Measurements from ENCODE around the gene HNRNPA2B1.

HNRNPA2B1 gene

DNA sequence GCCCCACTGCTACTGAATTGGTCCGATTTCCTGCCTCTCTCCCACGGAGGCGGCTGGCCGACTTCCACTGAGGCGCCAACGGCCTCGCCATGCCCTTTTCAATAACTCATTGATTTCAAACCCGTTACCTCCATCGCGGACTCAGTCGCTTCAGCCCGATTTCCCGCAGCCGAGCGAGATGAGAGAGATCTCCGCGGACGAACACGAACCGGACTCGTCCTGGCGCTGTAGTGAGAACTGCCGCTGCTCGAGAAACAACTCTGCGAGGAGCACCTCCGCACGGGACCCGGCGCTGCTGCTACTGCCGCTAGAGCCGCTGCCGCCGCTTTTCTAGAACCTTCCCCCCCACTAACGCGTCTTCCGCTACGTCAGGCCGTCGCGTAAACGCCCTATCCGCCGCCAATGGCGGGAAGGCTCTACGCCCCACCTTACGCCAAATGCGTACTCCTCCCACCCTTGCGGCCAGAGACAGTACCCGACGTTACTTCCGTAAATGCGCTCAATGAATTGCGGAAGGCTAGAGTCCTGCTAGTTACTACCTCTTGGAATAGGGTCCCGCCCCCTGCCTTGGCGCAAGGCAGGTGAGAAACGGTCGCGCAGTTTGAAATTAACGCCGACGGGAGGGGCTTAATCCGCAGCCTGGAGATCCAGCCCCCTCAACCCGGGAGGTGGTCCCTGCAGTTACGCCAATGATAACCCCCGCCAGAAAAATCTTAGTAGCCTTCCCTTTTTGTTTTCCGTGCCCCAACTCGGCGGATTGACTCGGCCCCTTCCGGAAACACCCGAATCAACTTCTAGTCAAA is at the start of gene HNRNPA2B1:
Gene HNRNPA2B1 (minus strand): TSS at position 303 of the 803 bp plus-strand sequence. CDS start 169 bp downstream, at position 134.
- peak; percentile 99 for DNase-seq (ENCODE audit: low read depth, low spot score)

DNA sequence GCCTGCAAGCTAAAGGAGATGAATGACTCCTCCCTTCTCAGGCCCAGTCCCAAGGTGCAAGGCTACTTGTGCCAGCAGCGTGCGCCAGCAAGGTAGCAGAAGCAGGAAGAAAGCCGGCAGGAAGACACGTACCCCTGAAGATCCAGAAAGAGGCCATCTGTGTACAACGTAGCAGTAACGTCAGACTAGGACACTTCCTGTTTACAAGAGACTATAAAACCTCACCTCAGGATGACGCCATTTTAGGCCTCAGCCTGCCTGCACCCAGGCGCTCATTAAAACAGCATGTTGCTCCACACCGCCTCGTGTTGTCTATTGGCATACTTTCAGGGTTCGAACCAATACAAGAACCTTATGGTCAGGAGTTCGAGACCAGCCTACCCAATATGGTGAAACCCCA is 49.7 kb upstream of the HNRNPA2B1 start:
- DNase-seq (ENCODE audit: low read depth, low spot score): no peak

DNA sequence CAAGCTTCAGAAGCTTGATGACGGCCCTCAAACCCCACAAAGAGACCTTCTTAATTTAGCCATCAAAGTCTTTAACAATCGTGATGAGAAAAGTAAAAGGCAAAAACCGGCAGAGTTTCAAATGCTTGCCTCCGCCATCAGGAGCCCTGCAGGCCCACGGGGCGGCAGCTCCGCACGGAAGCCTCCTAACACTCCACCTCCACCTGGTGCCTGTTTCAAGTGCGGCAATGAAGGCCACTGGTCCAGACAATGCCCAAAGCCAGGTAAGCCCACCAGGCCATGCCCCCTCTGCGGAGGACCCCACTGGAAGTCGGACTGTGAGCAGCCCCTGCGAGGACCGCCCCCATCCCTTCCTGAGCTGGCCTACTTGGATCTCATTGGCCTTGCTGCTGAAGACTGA is 44.6 kb upstream of the HNRNPA2B1 start:
- no peak for DNase-seq (ENCODE audit: low read depth, low spot score)

DNA sequence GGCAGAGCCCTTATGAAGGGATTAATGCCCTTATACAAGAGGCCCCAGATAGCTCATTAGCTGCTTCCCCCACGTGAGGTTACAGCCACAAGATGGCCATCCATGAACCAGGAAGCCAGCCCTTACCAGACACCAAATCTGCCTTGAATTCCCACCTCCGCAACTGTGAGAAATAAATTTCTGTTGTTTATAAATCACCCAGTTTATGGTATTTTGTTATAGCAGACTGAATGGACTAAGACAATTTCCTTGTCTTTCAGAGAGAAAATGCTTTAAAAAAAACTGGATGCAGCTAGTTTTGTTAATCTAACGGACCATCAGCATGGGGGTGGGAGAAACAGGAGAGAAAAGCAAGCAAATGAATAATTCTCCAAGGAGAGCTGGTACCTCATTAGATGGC is 37.5 kb upstream of the HNRNPA2B1 start:
- DNase-seq (ENCODE audit: low read depth, low spot score): no peak

DNA sequence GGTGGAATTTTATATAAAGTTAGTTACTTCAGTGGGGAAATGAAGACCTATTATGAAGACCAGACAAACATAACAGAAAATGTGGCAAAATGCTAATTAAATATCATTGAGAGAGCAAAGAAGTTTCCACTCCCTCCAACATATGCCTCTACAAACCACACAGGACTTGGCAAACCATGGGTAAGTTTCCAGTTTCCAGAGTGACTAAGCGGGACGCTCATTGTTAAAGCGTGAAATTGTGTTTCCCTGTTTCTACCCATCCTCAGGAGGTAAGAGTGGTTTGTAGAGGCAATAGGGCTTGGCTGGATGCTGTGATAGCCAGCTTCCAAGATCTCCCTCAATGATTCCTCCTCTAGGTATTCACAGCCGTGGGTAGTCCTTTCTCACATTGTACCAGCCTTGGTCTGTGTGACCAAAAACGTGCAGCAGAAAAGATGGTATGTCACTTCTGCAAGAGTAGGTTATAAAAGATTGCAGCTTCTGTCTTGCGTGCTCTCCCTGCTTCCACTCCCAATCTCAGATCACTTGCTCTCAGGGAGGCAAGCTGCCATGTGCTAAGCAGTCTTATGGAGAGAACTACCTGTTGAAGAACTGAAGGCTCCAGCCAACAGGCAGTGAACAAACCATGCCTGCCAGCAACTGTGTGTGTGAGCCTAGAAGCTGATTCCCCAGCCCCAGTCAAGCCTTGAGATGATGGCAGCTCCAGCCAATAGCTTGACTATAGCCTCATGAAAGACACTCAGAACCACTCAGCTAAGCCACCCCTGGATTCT is 36.7 kb upstream of the HNRNPA2B1 start:
- DNase-seq (ENCODE audit: low read depth, low spot score): no peak

DNA sequence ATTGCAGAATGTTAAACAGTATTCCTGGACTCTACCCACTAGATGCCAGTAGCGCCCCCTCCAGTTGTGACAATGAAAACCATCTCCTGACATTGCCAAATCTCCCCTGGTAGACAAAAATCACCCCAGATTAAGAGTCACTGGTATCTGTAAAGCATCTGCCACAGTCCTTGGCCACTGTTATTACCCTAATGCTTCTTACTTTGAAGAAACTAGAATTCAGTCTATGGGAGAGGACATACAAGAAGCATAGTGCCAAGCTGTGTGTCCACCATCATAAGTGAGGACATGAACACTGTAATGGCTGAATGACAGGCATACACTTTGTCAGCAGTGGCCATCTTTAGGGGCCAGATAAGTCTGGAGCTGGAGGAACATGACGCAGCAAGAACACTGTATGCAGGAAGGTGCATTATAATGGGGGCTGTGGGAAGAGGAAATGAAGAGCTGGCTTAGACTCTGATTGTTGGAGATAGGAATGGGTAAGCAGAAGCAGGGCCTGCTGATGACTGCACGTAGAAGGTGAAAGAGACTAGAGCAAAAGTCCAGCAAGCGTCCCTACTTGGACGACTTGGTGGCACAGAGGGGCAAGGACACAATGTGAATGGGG is 33.5 kb upstream of the HNRNPA2B1 start:
- no peak for DNase-seq (ENCODE audit: low read depth, low spot score)

DNA sequence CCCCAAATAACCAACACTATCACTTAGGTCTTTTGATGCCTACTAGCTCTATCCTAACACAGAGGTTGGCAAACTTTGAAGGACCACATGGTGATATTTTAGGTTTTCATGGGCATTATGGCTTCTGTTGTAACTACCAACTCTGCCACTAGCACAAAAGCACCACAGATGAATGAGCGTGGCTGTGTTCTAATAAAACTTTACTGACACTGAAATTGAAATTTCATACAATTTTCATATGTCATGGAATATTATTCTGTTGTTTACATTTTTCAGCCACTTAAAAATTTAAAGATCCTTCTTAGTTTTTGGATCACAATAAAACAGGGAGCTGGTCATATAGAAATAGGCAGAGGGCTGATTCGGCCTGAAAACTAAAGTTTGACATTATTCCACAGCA is 27.4 kb upstream of the HNRNPA2B1 start:
- DNase-seq (ENCODE audit: low read depth, low spot score): no peak

DNA sequence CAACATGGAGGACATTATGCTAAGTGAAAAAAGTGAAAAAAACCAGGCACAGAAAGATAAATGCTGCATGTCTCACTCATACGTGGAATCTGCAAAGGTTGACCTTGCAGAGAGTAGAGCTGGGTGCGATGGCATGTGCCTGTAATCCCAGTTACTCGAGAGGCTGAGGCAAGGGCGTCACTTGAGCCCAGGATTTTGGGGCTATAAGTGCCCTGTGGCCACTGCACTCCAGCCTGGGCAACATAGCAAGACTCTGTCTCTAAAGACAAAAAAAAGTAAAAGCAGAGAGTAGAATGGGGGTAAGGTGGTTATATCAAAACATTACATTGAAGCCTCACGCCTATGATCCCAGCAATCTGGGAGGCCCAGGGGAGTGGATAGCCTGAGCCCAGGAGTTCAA is 23.8 kb upstream of the HNRNPA2B1 start:
- DNase-seq (ENCODE audit: low read depth, low spot score): no peak

DNA sequence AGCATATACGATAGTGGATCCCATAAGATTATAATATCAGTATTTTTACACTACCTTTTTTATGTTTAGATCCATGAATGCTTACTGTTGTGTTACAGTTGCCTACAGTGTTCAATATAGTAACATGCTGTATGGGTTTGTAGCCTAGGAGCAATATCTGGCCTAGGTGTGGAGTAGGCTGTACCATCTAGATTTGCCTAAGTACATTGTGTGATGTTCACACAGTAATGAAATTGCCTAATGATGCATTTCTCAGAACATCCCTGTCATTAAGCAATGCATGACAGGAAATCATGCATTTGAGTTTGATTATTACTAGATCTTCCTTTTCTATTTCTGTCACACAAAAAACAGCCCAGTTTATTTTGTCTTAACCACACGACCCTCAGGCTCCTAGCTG is 15.5 kb upstream of the HNRNPA2B1 start:
- no peak for DNase-seq (ENCODE audit: low read depth, low spot score)

DNA sequence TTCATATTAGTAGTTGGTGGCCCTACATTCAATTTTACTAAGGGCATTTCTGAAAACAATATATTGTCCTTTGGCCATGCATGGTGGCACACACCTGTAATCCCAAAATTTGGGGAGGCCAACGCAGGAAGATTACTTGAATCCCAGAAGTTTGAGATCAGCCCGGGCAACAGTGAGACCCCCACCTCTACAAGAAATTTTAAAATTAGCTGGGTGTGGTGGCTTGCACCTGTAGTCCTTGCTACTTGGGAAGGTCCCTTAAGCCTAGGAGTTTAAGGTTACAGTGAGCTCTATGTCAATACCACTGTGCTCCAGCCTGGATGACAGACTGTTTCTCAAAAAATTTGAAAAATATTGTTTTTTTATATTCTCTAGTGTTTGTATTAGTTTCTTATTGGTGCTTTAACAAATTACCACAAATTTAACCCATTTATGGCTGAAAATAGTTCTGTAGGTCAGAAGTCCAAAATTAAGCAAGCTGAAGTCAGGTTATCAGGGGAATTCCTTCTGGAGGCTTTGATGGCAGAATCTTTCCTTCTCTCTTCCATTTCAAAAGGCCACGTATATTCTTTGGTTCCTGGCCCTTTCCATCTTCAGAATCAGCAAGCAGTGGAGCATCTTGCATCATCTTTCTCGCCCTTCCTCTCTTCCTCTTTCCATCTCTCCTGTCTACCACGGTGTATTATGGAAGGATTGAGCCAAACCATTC is 13.4 kb upstream of the HNRNPA2B1 start:
- DNase-seq (ENCODE audit: low read depth, low spot score): no peak

DNA sequence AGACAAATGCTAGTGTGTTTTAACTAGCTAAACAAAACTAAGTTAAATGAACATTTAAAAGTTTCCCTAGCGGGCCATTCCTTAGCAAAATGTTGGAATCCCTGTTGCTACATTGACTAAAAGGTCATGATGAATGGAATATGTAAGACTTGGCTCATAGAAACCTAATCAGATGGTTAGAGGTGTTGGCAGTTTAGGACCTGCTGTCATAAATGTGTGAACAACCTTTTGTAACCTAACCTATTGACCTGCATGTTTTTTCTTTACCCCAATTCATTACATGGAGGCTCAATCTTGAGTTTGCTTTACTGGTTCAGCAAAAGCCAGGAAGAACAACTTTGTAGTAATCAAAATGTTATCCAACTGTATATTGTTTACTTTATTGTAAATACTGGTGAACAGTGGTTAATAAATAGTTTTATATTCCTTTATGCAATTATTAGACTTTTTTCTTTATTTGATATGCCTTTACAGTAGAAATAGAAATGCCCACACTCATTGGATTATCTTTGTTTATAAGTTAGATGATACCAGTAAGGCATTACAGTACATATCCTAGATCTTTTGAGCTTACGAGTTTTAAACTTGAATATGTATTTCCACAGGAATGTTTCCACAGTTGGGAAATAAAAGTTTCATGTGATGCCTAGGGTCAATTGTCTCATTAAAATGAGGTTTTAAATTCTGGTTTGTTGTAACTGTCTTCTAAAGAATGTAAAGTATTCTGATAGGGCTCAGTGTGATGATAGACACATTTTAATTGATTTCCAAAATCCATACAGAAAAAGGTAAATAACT is 12.6 kb upstream of the HNRNPA2B1 start:
- no peak for DNase-seq (ENCODE audit: low read depth, low spot score)

DNA sequence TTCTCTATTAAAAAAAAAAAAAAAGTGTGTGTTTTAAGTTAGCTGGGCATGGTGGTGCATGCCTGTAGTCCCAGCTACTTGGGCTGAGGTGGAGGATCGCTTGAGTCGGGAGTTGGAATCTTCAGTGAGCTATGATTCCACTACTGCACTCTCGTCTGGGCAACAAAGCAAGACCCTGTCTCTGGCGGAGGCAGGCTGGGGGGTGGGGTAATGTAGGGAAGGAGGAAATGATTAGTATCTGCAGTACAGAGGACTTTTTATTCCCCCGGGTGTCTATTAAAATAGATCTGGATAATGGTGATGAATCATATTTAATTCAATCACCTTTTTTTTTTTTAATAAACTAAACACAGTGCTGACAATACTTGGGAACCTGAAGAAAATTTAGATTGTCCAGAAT is 7.5 kb upstream of the HNRNPA2B1 start:
- no peak for DNase-seq (ENCODE audit: low read depth, low spot score)

DNA sequence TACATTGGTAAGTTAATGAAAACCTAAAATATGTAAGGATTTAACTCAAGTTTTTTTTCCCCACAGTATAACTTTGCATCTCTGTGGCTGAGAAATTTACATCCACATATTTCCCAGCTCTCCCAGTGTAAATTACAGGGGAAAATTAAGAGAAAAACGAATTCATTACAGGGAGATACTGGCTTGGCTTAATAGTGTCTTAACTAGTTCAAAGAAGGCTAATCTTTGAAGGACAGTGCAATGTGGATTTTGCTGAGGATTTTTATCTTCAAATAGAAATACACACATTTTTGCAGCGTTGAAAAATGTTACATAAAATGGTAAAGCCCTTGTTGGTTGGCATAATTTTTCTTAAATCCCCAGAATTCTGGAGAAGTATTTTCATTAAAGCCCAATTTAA is 2.5 kb upstream of the HNRNPA2B1 start:
- DNase-seq (ENCODE audit: low read depth, low spot score): no peak

DNA sequence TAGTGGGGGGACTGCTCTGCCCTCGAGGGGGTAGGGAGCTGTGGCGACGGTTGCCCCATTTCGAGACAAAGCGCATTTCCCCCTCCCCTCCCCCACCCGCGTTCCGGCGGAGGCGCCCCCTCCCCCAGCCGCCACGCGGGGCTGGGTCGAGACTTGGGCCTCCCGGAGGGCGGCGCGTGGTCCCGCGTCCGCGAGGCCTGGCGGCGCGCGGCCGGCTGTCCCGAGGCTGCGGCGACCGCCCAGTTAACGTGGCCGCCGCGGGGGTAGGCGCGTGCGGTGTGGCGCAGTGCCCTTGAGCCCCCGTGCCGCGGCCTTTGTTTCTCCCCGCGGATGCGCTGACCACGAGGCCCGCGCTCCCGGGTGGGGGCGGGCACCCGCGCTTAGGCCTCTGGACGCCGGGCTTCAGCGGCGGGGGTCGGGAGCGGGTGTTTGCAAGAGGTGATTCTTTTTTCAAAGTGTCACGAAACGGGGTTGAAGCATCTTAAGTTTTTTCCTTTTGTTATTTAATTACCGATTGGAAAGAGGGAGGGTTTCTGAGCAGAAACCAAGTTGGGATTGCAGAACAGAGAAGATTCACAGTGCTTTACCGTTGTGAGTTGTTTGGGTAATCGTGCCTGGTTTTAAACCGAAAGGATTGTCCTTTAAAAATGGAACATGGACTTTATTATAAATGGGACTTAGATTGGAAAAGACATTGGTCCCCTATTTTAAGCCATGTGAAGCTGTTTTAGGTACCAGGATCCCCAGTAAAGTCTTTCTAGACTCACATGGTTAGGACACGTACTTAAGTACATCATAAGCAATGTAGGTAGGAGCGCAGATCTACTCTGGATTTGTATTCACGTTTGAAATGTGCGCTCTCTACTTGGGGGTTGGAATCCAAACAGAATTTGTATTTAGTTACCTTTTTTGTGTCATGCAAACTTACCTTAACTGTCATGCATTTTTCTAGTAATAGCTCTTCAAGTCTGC is 1.8 kb upstream of the HNRNPA2B1 start:
- no peak for DNase-seq (ENCODE audit: low read depth, low spot score)

DNA sequence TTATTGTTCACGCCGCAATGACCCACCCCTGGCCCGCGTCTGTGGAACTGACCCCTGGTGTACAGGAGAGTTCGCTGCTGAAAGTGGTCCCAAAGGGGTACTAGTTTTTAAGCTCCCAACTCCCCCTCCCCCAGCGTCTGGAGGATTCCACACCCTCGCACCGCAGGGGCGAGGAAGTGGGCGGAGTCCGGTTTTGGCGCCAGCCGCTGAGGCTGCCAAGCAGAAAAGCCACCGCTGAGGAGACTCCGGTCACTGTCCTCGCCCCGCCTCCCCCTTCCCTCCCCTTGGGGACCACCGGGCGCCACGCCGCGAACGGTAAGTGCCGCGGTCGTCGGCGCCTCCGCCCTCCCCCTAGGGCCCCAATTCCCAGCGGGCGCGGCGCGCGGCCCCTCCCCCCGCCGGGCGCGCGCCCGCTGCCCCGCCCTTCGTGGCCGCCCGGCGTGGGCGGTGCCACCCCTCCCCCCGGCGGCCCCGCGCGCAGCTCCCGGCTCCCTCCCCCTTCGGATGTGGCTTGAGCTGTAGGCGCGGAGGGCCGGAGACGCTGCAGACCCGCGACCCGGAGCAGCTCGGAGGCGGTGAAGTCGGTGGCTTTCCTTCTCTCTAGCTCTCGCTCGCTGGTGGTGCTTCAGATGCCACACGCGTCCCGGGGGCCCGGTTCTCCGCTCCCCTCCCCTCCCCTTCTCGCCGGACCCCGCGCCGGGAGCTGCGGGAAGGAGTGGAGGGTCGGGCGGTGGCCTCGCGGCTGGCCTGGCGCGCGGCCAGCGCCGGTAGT is 887 bp upstream of the HNRNPA2B1 start, which contains the start of gene CBX3:
Gene CBX3 (plus strand): TSS at position 499 of the 772 bp plus-strand sequence. CDS start 1,254 bp downstream, outside the sequence.
- DNase-seq (ENCODE audit: low read depth, low spot score): no peak

DNA sequence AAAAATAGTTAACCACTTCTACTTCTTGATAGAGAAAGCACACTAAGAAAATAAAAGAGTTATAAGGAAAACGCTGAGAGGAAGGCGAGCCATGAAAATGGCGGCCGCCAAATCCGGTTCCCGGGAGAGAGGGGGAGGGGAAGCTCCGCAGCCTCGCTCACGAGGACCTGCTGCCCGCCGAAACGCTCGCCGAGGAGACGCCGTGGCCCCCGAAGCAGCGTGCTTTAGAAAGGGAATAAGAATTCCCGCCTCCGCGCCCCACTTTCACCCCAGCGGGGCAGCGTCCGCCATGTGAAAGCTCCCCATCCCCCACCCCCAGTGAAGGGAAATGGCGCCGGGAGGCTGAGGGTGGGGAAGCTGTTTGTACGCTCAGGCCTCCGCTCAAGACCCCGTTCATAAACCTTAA is 505 bp downstream of the HNRNPA2B1 start:
- DNase-seq (ENCODE audit: low read depth, low spot score): no peak

DNA sequence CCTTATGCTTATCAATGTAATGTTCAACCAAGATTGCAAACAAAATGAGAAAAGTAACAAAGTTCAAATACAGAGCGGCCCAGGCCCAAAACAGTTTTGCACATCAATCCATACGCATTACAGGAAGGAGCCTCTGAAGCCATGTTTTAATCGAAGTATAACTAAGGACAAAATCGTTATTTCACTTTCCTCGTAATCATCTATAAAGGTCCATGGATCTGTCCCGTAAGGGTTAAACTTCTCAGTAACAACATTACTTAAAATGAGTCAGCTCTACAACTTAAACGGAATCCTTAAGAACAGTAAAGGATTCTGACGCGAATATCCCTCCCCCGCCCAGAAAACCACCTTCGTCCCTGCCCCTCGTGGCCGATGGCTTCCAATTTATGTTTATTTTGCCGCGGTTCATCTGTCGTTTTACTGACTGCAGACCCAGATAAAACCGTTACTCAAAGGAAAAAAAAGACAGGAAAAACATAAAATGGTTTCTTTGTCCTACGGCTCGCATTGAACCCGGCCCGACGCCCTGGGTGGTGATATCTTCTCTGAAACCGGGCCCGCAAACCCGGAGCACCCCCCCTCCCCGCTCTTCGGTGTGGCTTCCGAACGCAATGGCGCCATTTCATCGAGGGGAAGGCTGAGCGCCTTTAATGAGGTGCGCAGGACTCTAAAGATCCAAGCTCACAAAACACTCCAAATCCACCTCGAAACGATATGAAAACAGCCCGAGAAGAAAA is 1.1 kb downstream of the HNRNPA2B1 start:
- no peak for DNase-seq (ENCODE audit: low read depth, low spot score)

DNA sequence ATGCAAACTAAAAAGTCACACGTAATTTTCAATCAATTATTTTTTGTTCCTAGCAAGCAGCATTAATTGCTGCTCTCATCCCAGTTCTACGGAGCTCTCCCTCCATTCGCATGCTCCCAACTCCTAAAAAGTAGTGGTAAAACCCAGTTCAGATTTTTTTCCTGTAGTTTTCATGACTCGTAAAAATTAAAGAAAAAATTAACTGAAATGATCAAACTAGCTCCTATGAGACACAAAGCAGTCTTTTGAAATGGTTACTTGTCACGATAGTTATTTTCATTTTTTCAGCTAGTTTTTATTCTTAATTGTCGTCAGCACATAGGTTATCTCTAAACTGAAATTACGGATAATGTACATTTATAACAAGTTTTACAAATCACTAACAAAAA is 1.8 kb downstream of the HNRNPA2B1 start:
- DNase-seq (ENCODE audit: low read depth, low spot score): no peak

Measured in brain pericyte (primary cell).